NB4 (cell line): ENCODE results near the gene DCAF6.

Experiments used
- DNase-seq: peaks from one replicate; pipeline ENCODE4 v3.0.0; 2010; ENCODE audit warnings: low read depth
- H3K4me3 ChIP-seq: one replicate; pipeline ENCODE4 v1.5.1; 2011; ENCODE audit warnings: mild to moderate bottlenecking, low read depth, low read length, moderate library complexity
- MAX ChIP-seq: IDR thresholded peaks from 2 replicates; pipeline ENCODE4 v1.6.1; 2011; ENCODE audit warnings: low read depth, low read length
- MYC ChIP-seq: IDR thresholded peaks from 2 replicates; pipeline ENCODE4 v1.6.1; 2011; ENCODE audit warnings: low read depth, low read length
- POLR2A ChIP-seq: IDR thresholded peaks from 2 replicates; pipeline ENCODE4 v1.6.1; 2011; ENCODE audit warnings: mild to moderate bottlenecking; ENCODE audit not compliant: insufficient read length; ENCODE audit errors: extremely low read depth
- TF ChIP-seq, protein P1 (sequence below): IDR thresholded peaks from one replicate; pipeline ENCODE4 v1.5.1; 2012; ENCODE audit warnings: low read depth, low read length

DCAF6 gene

GRCh38 chr1:167935216-167936067 lies 1.0 kb upstream of the DCAF6 start:
- DNase-seq, result peak; percentile 59
- TF ChIP-seq, protein P1, sequence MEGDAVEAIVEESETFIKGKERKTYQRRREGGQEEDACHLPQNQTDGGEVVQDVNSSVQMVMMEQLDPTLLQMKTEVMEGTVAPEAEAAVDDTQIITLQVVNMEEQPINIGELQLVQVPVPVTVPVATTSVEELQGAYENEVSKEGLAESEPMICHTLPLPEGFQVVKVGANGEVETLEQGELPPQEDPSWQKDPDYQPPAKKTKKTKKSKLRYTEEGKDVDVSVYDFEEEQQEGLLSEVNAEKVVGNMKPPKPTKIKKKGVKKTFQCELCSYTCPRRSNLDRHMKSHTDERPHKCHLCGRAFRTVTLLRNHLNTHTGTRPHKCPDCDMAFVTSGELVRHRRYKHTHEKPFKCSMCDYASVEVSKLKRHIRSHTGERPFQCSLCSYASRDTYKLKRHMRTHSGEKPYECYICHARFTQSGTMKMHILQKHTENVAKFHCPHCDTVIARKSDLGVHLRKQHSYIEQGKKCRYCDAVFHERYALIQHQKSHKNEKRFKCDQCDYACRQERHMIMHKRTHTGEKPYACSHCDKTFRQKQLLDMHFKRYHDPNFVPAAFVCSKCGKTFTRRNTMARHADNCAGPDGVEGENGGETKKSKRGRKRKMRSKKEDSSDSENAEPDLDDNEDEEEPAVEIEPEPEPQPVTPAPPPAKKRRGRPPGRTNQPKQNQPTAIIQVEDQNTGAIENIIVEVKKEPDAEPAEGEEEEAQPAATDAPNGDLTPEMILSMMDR, result no peak
- peak; percentile 65 for TF ChIP-seq POLR2A
- TF ChIP-seq MAX, result no peak
- peak overlapping the region; percentile 80 for H3K4me3 ChIP-seq

DNA sequence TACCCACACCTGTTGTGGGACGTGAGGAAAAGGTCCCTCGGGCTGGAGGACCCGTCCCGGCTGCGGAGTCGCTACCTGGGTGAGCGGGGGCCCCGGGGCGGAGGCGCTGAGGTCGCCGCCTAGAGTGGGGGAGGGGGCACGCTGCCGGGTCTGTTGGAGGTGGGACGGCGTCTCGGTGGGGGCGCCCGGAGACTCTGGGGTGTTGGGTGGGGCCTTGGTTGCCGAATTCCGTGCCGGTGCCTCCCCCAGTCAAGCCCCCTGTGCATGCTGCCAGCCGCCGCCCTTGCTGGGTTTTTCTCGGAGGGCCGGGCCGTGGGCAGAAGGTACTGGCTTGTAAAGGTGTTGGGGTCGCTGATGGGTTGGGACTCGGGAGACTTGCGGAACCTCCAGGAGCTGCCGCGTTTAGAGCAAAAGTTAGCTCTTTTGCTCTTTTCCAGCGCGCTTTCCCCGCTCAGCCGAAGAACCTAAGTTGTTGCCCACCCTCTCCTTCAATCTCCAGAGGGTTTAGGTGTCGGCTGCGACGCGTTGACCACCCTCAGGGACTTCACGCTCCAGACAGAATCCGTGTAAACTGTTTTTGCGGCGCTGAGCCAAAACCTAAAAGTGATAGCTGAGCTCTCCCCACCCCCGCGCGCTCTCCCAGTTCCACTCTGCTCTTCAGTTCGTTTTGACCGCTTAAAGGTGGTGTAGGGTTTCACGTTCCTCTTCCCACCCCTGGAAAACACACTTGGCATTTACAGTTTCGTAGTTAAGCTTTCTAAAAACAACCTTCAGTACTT lies 636 bp downstream of the DCAF6 start, which contains the start of gene MPC2:
MPC2 (minus strand) TSS at position 143 of the 779 bp plus-strand sequence. CDS start 1,231 bp downstream, outside the sequence.
- TF ChIP-seq MAX, result no peak
- peak; percentile 30 for TF ChIP-seq POLR2A
- TF ChIP-seq MYC, result no peak

GRCh38 chr1:167937709-167938010 lies 1.2 kb downstream of the DCAF6 start:
- no peak for TF ChIP-seq POLR2A
- TF ChIP-seq, protein P1, result no peak
- TF ChIP-seq MYC, result no peak
- TF ChIP-seq MAX, result no peak
- peak overlapping the region; percentile 80 for H3K4me3 ChIP-seq
- no peak for DNase-seq

More for the DNA sequence above, 636 bp downstream of the DCAF6 start, which contains the start of gene MPC2:
- DNase-seq, result peak; percentile 76
- peak within 1 kb of the TSS; percentile 80 for H3K4me3 ChIP-seq

GRCh38 chr1:167938080-167938636 lies 1.7 kb downstream of the DCAF6 start:
- no peak for TF ChIP-seq MAX
- TF ChIP-seq, protein P1, result no peak
- no peak for TF ChIP-seq POLR2A
- no peak for TF ChIP-seq MYC
- peak; percentile 17 for DNase-seq
- H3K4me3 ChIP-seq, result peak overlapping the region; percentile 80

DNA sequence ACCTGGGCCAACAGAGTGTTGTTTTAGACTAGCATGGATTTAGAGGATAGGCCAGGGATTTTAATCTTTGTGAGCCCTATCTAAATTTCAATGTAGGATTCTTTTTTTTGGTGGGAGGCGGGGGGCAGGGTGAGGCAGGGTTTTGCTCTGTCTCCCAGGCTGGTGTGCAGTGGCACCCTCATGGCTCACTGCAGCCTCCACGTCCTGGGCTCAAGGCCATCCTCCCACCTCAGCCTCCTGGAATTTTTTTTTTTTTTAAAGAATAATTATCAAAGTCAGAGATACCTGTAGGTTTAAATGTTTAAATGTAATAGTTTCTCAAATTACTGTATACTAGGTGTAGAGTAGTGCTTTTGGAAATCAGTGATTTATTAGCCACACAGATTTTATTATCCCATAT lies 3.8 kb downstream of the DCAF6 start:
- no peak for TF ChIP-seq MAX
- no peak for TF ChIP-seq MYC
- TF ChIP-seq POLR2A, result no peak
- TF ChIP-seq, protein P1, result no peak
- no peak overlapping the region for H3K4me3 ChIP-seq
- no peak for DNase-seq

- no peak for TF ChIP-seq MYC
- H3K4me3 ChIP-seq, result no peak overlapping the region
- no peak for DNase-seq
Measured at GRCh38 chr1:167943541-167943940, 7.1 kb downstream of the DCAF6 start.
